Esophagus muscularis mucosa (tissue), 4 donors: Measurements from ENCODE around the gene MPC1.

Source experiments
- CTCF ChIP-seq, 3 experiments: fragments of 200-600 bp in 2 of 3; fragments of 450-650 bp in 1 of 3; sonication (generic) in 2 of 3; IDR thresholded peaks; one replicate each; pipeline ENCODE4 v1.5.1; 2017 to 2019; ENCODE audit warnings: antibody characterized with exemption in 3 of 3, mild to moderate bottlenecking in 2 of 3, moderate library complexity in 1 of 3
- EP300 ChIP-seq: sonication (generic); formaldehyde crosslinking; IDR thresholded peaks from one replicate; pipeline ENCODE4 v1.6.1; 2017; ENCODE audit warnings: antibody characterized with exemption
- POLR2A ChIP-seq: fragments of 450-650 bp; IDR thresholded peaks from one replicate; pipeline ENCODE4 v1.6.1; 2017; ENCODE audit warnings: antibody characterized with exemption, moderate library complexity, mild to moderate bottlenecking, low read depth
- POLR2AphosphoS5 ChIP-seq, 2 donors: sonication (generic); formaldehyde crosslinking; IDR thresholded peaks; one replicate each; pipeline ENCODE4 v1.6.1; 2017; ENCODE audit warnings: antibody characterized with exemption in 2 of 2

GRCh38 chr6:166354965-166355364 lies 27.8 kb downstream of the MPC1 start:
- TF ChIP-seq CTCF (IDR thresholded peaks at IDR 0.05) (no peak), POLR2AphosphoS5 (IDR thresholded peaks at IDR 0.05) (no peak), POLR2A (no peak), EP300 (no peak)
